HepG2 (cell line): ENCODE measurements around the gene LRRC45. TPM values are rescaled to one million over a fixed set of nuclear protein-coding genes. Genes with fewer than 3 reads are reported as not detected.

Experiments
- ATAC-seq: fragments of 200-7000 bp; cut with Tn5 transposase; 3 replicates; pipeline ENCODE4 v1.9.1; 2020; ENCODE audit warnings: mild to moderate bottlenecking, moderate library complexity
- BruUV-seq: library from RNA; stranded (reverse); fragments of 400-500 nt; replicated peaks from 2 replicates; lab custom pipeline; 2021; lab: Mats Ljungman, UMichigan
- CTCF ChIA-PET: fragments of 300-600 bp; formaldehyde crosslinking; extraction: SDS; loops from one replicate; lab custom pipeline; 2021; ENCODE audit warnings: low total read pairs, inconsistent platforms, low intra/inter-chr PET ratio; lab: Yijun Ruan, JAX
- POLR2A ChIA-PET: fragments of 350-600 bp; sonication (Branson Sonifier 250); formaldehyde crosslinking; loops from one replicate; lab custom pipeline; 2020; ENCODE audit warnings: antibody characterized with exemption, inconsistent platforms; lab: Yijun Ruan, JAX
- DNase-seq: peaks from one replicate; pipeline ENCODE4 v3.0.0-alpha.2; 2015; ENCODE audit warnings: low spot score
- FAIRE-seq: peaks from 3 replicates; lab custom pipeline; 2011; peaks lifted over from hg19 to GRCh38; lab: Jason Lieb, UNC
- H2AFZ ChIP-seq: one replicate; pipeline ENCODE4 v1.6.1; 2011; ENCODE audit warnings: low read length, inconsistent platforms
- H3K27ac ChIP-seq: fragments of 300-600 bp; 3 replicates; pipeline ENCODE4 v1.8.0; 2011; ENCODE audit warnings: mixed run types, mild to moderate bottlenecking, mixed read lengths, low read length, inconsistent platforms; ENCODE audit not compliant: insufficient read depth; ENCODE audit errors: extremely low read length
- H3K27me3 ChIP-seq, 2 experiments: fragments of 200-600 bp in 1 of 2; 2 replicates in 1 of 2; 3 replicates in 1 of 2; pipeline versions ENCODE4 v1.6.0 to v1.8.0; 2011; ENCODE audit warnings: low read length in 2 of 2, mild to moderate bottlenecking in 2 of 2, moderate library complexity in 2 of 2, inconsistent platforms in 1 of 2; ENCODE audit not compliant: insufficient read depth in 2 of 2, control insufficient read depth in 1 of 2
- H3K36me3 ChIP-seq, 2 experiments: fragments of 200-600 bp in 1 of 2; replicated peaks in 1 of 2; 2 replicates in 1 of 2; 3 replicates in 1 of 2; pipeline versions ENCODE4 v1.5.1 to v1.8.0; 2011; ENCODE audit warnings: low read length in 2 of 2, inconsistent platforms in 1 of 2; ENCODE audit not compliant: insufficient read depth in 2 of 2, control insufficient read depth in 1 of 2
- H3K4me1 ChIP-seq: 2 replicates; pipeline ENCODE4 v1.5.1; 2012; ENCODE audit warnings: low read length, inconsistent platforms; ENCODE audit not compliant: insufficient read depth
- H3K4me2 ChIP-seq: 2 replicates; pipeline ENCODE4 v1.6.0; 2011; ENCODE audit warnings: low read depth, low read length, inconsistent platforms
- H3K4me3 ChIP-seq, 3 experiments: fragments of 200-600 bp in 1 of 3; sonication (generic), shearing (Covaris generic) in 1 of 3; replicated peaks in 1 of 3; 2 replicates each; pipeline ENCODE4 v1.5.1; 2011 to 2016; ENCODE audit warnings: low read length in 3 of 3, inconsistent platforms in 2 of 3, low read depth in 2 of 3, mild to moderate bottlenecking in 2 of 3, control low read depth in 1 of 3, mixed read lengths in 1 of 3; ENCODE audit not compliant: insufficient read depth in 1 of 3
- H3K79me2 ChIP-seq: one replicate; pipeline ENCODE4 v1.6.1; 2011; ENCODE audit warnings: low read length, inconsistent platforms; ENCODE audit not compliant: insufficient read depth
- H3K9ac ChIP-seq: 2 replicates; pipeline ENCODE4 v1.6.0; 2011; ENCODE audit warnings: mild to moderate bottlenecking, low read depth, low read length, inconsistent platforms; ENCODE audit not compliant: insufficient read depth
- H3K9me3 ChIP-seq: 2 replicates; pipeline ENCODE4 v1.5.1; 2012; ENCODE audit warnings: mild to moderate bottlenecking, low read length
- H4K20me1 ChIP-seq: 2 replicates; pipeline ENCODE4 v1.6.0; 2011; ENCODE audit warnings: inconsistent platforms, mild to moderate bottlenecking, low read length, moderate library complexity; ENCODE audit not compliant: insufficient read depth
- AGO2 ChIP-seq: fragments of 200-400 bp; formaldehyde crosslinking; optimal IDR thresholded peaks from 2 replicates; pipeline ENCODE3; 2017; ENCODE audit warnings: mild to moderate bottlenecking, low read depth, low read length, moderate library complexity
- SIX4 ChIP-seq: sonication (generic); formaldehyde crosslinking; IDR thresholded peaks from 2 replicates; pipeline ENCODE4 v1.4.0; 2020; ENCODE audit warnings: missing genetic modification reagents
- ZNF468 ChIP-seq: sonication (generic); formaldehyde crosslinking; IDR thresholded peaks from 2 replicates; pipeline ENCODE4 v1.8.0; 2022; ENCODE audit warnings: mild to moderate bottlenecking, moderate library complexity, missing genetic modification reagents
- ZNF703 ChIP-seq: sonication (generic); formaldehyde crosslinking; IDR thresholded peaks from 2 replicates; pipeline ENCODE4 v1.5.1; 2020; ENCODE audit warnings: missing genetic modification reagents, mild to moderate bottlenecking, moderate library complexity, borderline replicate concordance
- WGBS: methylation state at CpG from one replicate; pipeline ENCODE4 v1.1.6; 2017; ENCODE audit warnings: low lambda C conversion rate; 5-methylcytosine and 5-hydroxymethylcytosine counted together
- in situ Hi-C: cut with HindIII; loops from 2 replicates; pipeline ENCODE4 v1.10.0; 2017; ENCODE audit warnings: low pct_unique_long_range_greater_than_20kb; ENCODE audit not compliant: extremely low pct_ligation_motif_present
- intact Hi-C: fragments of 100-400 bp; cut with micrococcal nuclease; formaldehyde crosslinking; loops from one replicate; pipeline ENCODE4 v1.10.0; 2022; ENCODE audit not compliant: unreplicated experiment
- polyA plus RNA-seq, 8 experiments: library from polyadenylated mRNA; depleted of rRNA in 3 of 8; stranded (reverse) in 7 of 8; unstranded in 1 of 8; fragments of >200 nt; fragmentation: Illumina TruSeq in 4 of 8; extraction: Trizol in 4 of 8; gene quantifications; 2 replicates each; pipeline versions ENCODE4 v1.2.1 to v1.2.3, GENCODE V29; 2011 to 2016; ENCODE audit warnings: low read depth in 4 of 8, missing spikeins in 1 of 8, mixed read lengths in 1 of 8; ENCODE audit not compliant: insufficient read depth in 1 of 8
- total RNA-seq, 5 experiments: library from RNA; depleted of rRNA; stranded (reverse); fragments of >200 nt; fragmentation: Illumina TruSeq; extraction: Trizol; gene quantifications; 2 replicates each; pipeline ENCODE4 v1.2.3, GENCODE V29; 2016; ENCODE audit warnings: low read depth in 1 of 5
- TF ChIP-seq, protein P1 (sequence below): sonication (generic); formaldehyde crosslinking; IDR thresholded peaks from 2 replicates; pipeline ENCODE4 v1.9.0; 2022; ENCODE audit warnings: missing genetic modification reagents, mild to moderate bottlenecking, borderline replicate concordance
- TF ChIP-seq, protein P2 (sequence below): sonication (generic); formaldehyde crosslinking; IDR thresholded peaks from 2 replicates; pipeline ENCODE4 v1.4.0; 2020; ENCODE audit warnings: missing genetic modification reagents, borderline replicate concordance

The LRRC45 gene
- total and polyA plus RNA-seq, 2 of the 13 experiments (the other 11 are each of a cell fraction or from before 2014, with no cell fraction given), result 11.6 to 48.1 TPM

DNA sequence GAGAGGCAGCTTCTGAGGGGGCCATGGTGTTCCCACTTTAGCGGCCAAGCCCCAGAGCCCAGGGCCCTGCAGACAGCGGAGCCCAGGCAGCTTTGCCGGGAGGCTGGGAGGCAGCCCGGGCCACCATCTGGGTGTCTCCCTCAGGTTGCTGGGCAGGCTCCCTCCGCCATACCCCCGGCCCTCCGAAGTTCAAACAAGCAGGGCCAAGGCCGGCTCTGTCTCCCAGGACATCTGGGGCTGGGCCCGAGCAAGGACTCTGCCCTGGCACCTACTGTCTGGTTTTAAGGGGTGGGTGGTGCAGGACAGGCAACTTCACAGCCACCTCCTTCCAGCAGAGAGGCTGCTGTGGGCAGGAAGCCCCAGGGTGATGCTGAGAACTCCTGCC lies 39.9 kb downstream of the LRRC45 start:
- no peak for FAIRE-seq

More for the DNA sequence above, 39.9 kb downstream of the LRRC45 start:
- intact Hi-C loops, result no loop called here
- Histone ChIP-seq H3K27ac (no peak overlapping the region), H3K79me2 (peaks cover 20% of the 10 kb centered on the region), H3K4me1 (peaks cover 35% of the 10 kb centered on the region), H3K4me3 (no peak overlapping the region), H2AFZ (no peak overlapping the region), H4K20me1 (no peaks in the 10 kb centered on the region)
- 100% methylated on average over 1 of the region's 9 CpGs for WGBS
- POLR2A ChIA-PET, result interaction anchor here (0.6 to 1.2 kb wide), 3 partner anchors 8 to 21 kb away, joined by 3 read pairs; no protein-coding TSS in a partner anchor
- no TSS peak for BruUV-seq
- ATAC-seq, result no peak
- CTCF ChIA-PET, result no interaction called here
- TF ChIP-seq ZNF468 (CRISPR knock-in tag), result 0 out of 2 replicates have a peak, but pooled peaks have one; percentile 37
- no peak for TF ChIP-seq SIX4 (CRISPR knock-in tag)
- peak; percentile 31 for TF ChIP-seq AGO2
- TF ChIP-seq ZNF703 (CRISPR knock-in tag), result no peak
- TF ChIP-seq, protein P1, sequence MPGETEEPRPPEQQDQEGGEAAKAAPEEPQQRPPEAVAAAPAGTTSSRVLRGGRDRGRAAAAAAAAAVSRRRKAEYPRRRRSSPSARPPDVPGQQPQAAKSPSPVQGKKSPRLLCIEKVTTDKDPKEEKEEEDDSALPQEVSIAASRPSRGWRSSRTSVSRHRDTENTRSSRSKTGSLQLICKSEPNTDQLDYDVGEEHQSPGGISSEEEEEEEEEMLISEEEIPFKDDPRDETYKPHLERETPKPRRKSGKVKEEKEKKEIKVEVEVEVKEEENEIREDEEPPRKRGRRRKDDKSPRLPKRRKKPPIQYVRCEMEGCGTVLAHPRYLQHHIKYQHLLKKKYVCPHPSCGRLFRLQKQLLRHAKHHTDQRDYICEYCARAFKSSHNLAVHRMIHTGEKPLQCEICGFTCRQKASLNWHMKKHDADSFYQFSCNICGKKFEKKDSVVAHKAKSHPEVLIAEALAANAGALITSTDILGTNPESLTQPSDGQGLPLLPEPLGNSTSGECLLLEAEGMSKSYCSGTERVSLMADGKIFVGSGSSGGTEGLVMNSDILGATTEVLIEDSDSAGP (CRISPR knock-in tag), result 0 out of 2 replicates have a peak, but pooled peaks have one; percentile 1
- TF ChIP-seq, protein P2, sequence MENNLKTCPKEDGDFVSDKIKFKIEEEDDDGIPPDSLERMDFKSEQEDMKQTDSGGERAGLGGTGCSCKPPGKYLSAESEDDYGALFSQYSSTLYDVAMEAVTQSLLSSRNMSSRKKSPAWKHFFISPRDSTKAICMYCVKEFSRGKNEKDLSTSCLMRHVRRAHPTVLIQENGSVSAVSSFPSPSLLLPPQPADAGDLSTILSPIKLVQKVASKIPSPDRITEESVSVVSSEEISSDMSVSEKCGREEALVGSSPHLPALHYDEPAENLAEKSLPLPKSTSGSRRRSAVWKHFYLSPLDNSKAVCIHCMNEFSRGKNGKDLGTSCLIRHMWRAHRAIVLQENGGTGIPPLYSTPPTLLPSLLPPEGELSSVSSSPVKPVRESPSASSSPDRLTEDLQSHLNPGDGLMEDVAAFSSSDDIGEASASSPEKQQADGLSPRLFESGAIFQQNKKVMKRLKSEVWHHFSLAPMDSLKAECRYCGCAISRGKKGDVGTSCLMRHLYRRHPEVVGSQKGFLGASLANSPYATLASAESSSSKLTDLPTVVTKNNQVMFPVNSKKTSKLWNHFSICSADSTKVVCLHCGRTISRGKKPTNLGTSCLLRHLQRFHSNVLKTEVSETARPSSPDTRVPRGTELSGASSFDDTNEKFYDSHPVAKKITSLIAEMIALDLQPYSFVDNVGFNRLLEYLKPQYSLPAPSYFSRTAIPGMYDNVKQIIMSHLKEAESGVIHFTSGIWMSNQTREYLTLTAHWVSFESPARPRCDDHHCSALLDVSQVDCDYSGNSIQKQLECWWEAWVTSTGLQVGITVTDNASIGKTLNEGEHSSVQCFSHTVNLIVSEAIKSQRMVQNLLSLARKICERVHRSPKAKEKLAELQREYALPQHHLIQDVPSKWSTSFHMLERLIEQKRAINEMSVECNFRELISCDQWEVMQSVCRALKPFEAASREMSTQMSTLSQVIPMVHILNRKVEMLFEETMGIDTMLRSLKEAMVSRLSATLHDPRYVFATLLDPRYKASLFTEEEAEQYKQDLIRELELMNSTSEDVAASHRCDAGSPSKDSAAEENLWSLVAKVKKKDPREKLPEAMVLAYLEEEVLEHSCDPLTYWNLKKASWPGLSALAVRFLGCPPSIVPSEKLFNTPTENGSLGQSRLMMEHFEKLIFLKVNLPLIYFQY, result no peak
- TF ChIP-seq, all 625 proteins: peak for 3
- H3K27me3 ChIP-seq, result no peaks in the 10 kb centered on the region
- peaks cover 31 to 54% of the 10 kb centered on the region in 2 experiments for H3K36me3 ChIP-seq
- no peak for DNase-seq
- H3K9ac ChIP-seq, result no peak overlapping the region
- in situ Hi-C loops, result no loop called here
- no peak overlapping the region for H3K4me2 ChIP-seq
- no peaks in the 10 kb centered on the region for H3K9me3 ChIP-seq
